Skin epidermis (tissue), 12 donors: ENCODE results near the gene PDGFB.

ENCODE experiments used
- H3K27ac ChIP-seq, 21 experiments: fragments of 200-600 bp; sonication (generic) in 11 of 21; one replicate each; pipeline ENCODE4 v1.5.0; 2020; ENCODE audit warnings: mild to moderate bottlenecking in 3 of 21, inconsistent platforms in 2 of 21, moderate library complexity in 2 of 21
- H3K4me3 ChIP-seq, 7 experiments: fragments of 200-600 bp; sonication (generic) in 2 of 7; one replicate each; pipeline ENCODE4 v1.5.0; 2020; ENCODE audit warnings: inconsistent platforms in 2 of 7, mild to moderate bottlenecking in 2 of 7, moderate library complexity in 1 of 7

The PDGFB gene

DNA sequence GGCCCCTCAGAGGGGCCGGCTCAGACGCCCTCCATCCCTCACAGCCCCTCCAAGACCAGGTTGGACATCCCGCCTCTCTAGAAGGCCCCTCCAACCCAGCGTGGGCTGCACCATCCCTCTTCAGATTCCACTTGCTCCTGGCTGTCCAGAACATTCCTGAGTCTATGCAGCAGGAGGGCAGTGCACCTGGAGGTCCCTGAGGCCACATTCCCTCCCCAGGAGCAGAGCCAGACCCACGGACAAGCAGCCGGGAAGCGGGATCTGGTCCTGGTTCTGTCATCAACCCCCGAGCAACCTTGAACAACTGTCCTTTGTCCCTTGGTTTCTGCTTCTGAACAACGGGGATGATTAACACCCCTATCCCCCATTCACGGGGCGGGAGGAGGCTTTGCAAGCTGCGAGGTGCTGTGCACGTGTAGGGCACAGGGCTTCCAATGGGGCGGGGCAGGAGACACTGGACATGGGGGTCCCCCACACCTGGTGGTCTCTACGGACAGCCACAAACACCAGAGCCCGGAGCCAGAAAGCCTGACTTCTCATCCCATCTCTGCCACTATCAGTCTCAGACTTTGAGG, 13.2 kb upstream of the PDGFB start:
- no peak overlapping the region for H3K4me3 ChIP-seq
- H3K27ac ChIP-seq: no peak overlapping the region

DNA sequence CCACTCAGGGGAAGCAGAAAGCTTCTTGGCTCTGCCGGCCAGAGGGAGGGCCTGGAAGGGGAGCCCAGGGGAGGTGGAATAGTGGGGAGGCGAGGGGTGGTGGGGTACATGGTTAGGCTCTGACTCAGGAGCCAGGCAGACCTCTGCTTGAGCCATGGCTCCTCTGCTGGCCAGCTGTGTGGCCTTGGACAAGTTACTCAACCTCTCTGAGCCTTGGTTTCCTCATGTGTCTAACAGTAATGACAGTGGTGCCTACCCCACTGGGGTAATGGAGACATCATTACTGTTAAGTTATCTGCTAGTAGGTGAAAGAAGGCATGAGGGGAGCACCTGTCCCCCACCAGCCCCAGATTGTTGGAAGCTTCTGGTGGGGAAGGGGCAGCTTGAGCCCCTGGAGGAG, 12.2 kb upstream of the PDGFB start:
- no peak overlapping the region for H3K4me3 ChIP-seq

GRCh38 chr22:39256186-39256552, 11.4 kb upstream of the PDGFB start:
- Histone ChIP-seq H3K27ac (no peak overlapping the region), H3K4me3 (no peak overlapping the region)

More for the DNA sequence above, 12.2 kb upstream of the PDGFB start:
- H3K27ac ChIP-seq: no peak overlapping the region

DNA sequence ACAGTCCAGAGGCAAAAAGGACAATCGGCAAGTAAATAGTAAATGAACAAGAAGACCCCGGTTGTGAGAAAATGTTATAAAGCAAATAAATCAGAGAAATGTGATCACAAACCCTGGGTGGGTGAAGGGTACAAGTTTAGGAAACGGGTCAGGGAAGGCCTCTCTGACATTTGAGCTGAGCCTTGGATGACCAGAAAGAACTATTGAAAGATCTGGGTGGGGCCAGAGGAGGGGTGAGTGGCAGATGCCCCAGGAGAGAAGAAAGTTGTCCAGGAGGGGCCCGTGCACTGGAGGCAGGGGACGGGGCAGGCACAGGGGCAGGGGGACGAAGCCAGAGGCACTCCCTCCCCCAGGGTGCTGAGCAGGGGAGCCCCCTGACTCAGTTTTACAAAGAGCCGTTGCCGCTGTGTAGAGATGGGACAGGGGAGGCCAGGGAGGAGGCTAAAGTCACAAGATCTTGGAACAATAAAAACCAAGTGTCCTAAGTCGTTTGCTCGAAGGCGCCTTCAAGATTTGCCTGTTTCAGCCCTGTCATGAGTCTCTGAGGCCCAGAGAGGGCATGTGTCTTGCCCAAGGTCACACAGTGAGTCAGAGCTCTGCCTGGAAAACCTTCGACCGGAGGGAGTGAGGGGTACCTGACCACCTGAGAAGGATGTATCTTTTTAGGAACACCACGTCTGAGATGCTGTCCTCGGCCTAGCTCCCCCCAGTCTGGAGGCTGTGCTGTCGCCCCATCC, 10.8 kb upstream of the PDGFB start:
- peak overlapping the region in 12 of 21 experiments; percentile 9 to 78 (median 54) for H3K27ac ChIP-seq
- no peak overlapping the region for H3K4me3 ChIP-seq

GRCh38 chr22:39254789-39255298, 10.1 kb upstream of the PDGFB start:
- H3K4me3 ChIP-seq: no peak overlapping the region

GRCh38 chr22:39254122-39254521, 9.3 kb upstream of the PDGFB start:
- Histone ChIP-seq H3K4me3 (no peak overlapping the region), H3K27ac (peak overlapping the region in 12 of 21 experiments; percentile 2 to 78 (median 30))

More at GRCh38 chr22:39254789-39255298, 10.1 kb upstream of the PDGFB start:
- peak overlapping the region in 15 of 21 experiments; percentile 9 to 78 (median 54) for H3K27ac ChIP-seq

GRCh38 chr22:39253435-39254070, 8.8 kb upstream of the PDGFB start:
- Histone ChIP-seq H3K4me3 (no peak overlapping the region), H3K27ac (peak overlapping the region in 11 of 21 experiments; percentile 2 to 78 (median 29))

DNA sequence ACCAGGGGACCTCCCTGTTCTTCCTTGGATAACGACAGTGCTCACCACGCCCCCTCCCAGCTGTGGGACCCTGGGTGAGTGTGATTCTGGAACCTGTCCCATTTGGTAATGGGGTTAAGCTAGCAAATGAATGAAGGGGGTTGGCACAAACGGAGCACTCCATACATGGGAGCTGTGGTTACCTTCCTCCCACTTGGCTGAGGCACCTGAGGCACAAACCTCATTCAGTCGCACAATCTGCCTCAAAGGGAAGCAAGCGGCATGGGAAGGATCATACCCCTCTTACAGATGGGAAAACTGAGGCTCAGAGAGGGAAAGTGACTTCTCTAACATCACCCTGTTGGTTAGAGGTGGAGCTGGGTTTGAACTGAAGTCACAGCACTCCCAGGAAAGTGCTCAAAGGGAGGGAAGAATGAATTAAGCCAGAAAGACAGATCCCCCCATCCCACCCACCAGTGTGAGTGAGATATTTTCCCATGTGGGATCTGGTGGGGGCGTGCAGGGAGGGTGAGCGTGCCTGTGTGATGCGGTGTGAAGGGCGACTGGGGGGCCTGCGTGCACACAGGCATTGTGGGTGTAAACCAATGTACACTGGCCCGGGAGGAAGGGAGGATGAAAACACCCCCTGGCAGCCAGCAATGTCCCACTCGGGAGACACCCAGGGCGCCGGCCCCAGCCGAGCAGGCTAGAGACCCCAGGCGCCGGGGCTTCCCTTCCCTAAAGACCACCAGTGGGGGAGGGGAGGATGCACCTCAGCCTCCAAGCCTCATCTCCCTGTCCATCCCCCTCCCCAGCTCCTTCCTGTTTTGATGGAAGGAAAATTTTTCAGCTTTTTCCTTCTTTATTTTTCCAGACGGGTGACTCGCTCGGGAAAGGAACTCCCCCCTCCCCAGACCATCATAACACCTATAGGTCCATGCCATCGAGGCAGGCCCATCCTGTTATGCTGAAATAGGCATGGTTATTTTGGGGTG, 8.0 kb upstream of the PDGFB start:
- Histone ChIP-seq H3K4me3 (no peak overlapping the region), H3K27ac (peak overlapping the region in 5 of 21 experiments; percentile 2 to 78 (median 31))

- no peak overlapping the region for H3K27ac ChIP-seq
These were observed 7.1 kb upstream of the PDGFB start for GRCh38 chr22:39251762-39252460.

GRCh38 chr22:39250838-39251237, 6.1 kb upstream of the PDGFB start:
- H3K4me3 ChIP-seq: no peak overlapping the region
- H3K27ac ChIP-seq: no peak overlapping the region

More at GRCh38 chr22:39251762-39252460, 7.1 kb upstream of the PDGFB start:
- H3K4me3 ChIP-seq: no peak overlapping the region

GRCh38 chr22:39250131-39250530, 5.3 kb upstream of the PDGFB start:
- Histone ChIP-seq H3K4me3 (no peak overlapping the region), H3K27ac (no peak overlapping the region)

GRCh38 chr22:39249086-39249704, 4.4 kb upstream of the PDGFB start:
- H3K4me3 ChIP-seq: no peak overlapping the region
- no peak overlapping the region for H3K27ac ChIP-seq

- H3K4me3 ChIP-seq: no peak overlapping the region
- H3K27ac ChIP-seq: no peak overlapping the region
These were observed 3.5 kb upstream of the PDGFB start for GRCh38 chr22:39248254-39248653.

DNA sequence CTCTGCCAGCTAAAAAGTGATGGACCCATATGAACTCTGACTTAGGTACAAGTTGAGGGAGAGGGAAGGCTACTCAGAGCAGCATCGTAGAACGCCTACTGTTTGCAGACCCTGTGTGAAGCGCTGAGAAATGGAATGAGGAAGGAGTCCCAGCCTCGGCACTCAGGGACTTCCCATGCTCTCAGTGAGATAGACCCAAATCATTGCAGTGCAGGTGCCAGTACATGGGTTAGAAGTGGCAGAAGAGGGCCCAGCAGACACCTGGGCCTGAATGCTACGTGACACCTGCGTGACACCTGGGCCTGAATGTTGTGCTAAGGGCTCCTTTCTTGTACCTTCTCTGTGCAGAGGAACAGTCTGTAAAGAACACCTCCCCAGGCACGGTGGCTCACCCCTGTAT, 2.6 kb upstream of the PDGFB start:
- Histone ChIP-seq H3K4me3 (no peak overlapping the region), H3K27ac (no peak overlapping the region)

- H3K27ac ChIP-seq: no peak overlapping the region
- no peak overlapping the region for H3K4me3 ChIP-seq
These were observed 2.0 kb upstream of the PDGFB start for GRCh38 chr22:39246690-39247332.

GRCh38 chr22:39246217-39246616, 1.4 kb upstream of the PDGFB start:
- Histone ChIP-seq H3K4me3 (no peak overlapping the region), H3K27ac (no peak overlapping the region)

DNA sequence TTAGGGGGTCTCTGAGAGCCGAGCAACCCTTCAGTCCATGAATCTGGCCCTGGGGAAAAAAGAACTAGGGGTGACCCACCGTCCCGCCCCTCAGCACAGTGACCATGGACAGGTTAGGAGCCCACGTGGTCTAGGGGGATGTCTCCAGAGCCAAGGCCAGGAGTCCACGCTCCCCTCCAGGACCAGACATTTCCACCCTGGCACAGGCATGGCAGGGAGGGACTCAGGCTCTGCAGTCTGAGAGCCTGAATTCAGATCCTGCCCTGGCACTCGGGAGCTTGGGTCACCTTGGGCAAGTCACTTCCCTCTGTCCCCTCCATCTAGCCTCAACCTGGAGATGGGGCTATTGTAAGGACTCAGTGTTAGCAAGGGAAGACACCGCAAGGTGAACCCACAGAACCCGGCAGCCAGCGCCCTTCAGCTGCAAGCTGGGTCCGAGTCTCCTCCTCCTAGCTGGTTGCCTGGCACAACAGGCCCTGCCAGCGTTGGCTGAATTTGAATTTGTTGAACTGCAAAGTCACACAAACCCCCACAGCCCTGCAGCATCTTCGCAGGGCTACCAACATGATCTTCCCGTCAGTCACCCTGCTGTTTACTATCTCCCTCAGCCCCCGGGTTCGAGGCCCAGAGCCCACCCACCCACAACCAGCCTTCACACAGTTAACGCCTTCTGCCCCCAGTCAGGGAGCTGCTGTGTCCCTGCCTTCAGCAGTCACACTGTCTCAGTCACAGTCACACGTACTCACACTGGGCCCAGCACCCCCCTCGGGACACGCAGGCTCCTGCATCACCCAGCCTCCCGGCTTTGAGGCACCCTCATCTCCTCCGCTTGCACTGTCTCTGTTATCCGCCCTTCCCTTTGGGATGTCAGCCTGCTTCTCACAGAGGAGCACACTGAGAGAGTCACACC, 603 bp upstream of the PDGFB start:
- H3K4me3 ChIP-seq: peak overlapping the region in 5 of 7 experiments; percentile 51 to 64 (median 56)
- H3K27ac ChIP-seq: peak overlapping the region in 8 of 21 experiments; percentile 35 to 92 (median 78)
